B cell (primary cell): Measurements from ENCODE around the gene MFF. TPM values are rescaled to one million over a fixed set of nuclear protein-coding genes. Genes with fewer than 3 reads are reported as not detected.

Experiments
- ATAC-seq: fragments of 200-7000 bp; cut with Tn5 transposase; one replicate; pipeline ENCODE4 v1.10.0; 2021; ENCODE audit warnings: low read depth, mild to moderate bottlenecking, moderate number of reproducible peaks, moderate library complexity
- CTCF ChIA-PET: fragments of 350-600 bp; sonication (Branson Sonifier 250); formaldehyde crosslinking; loops from one replicate; lab custom pipeline; 2021; ENCODE audit warnings: antibody characterized with exemption, inconsistent platforms; lab: Charles Lee
- POLR2A ChIA-PET: fragments of 350-600 bp; sonication (Branson Sonifier 250); formaldehyde crosslinking; loops from one replicate; lab custom pipeline; 2021; ENCODE audit warnings: antibody characterized with exemption; lab: Charles Lee
- DNase-seq: peaks from one replicate; pipeline ENCODE4 v3.0.0; 2013
- H2AFZ ChIP-seq: 2 replicates; pipeline ENCODE4 v1.6.1; 2012; ENCODE audit warnings: mild to moderate bottlenecking, low read depth, low read length; ENCODE audit not compliant: insufficient read depth, poor library complexity, severe bottlenecking
- H3K27ac ChIP-seq, 2 donors: 1 replicate in 1 of 2; 2 replicates in 1 of 2; pipeline ENCODE4 v1.5.1; 2012 to 2013; ENCODE audit warnings: low read length in 2 of 2, mild to moderate bottlenecking in 2 of 2, moderate library complexity in 1 of 2
- H3K27me3 ChIP-seq, 4 experiments: fragments of 200-600 bp in 1 of 4; sonication (generic) in 1 of 4; replicated peaks in 1 of 4; 1 replicate in 2 of 4; 2 replicates in 2 of 4; pipeline versions ENCODE4 v1.6.1 to v1.7.0; 2013 to 2016; ENCODE audit warnings: low read length in 3 of 4, mild to moderate bottlenecking in 2 of 4, mixed read lengths in 1 of 4, moderate library complexity in 1 of 4; ENCODE audit not compliant: insufficient read depth in 4 of 4, control insufficient read depth in 3 of 4; ENCODE audit errors: control extremely low read depth in 1 of 4
- H3K36me3 ChIP-seq, 2 experiments: replicated peaks in 1 of 2; 1 replicate in 1 of 2; 2 replicates in 1 of 2; pipeline versions ENCODE4 v1.6.1 to v1.7.1; 2013; ENCODE audit warnings: low read length in 1 of 2; ENCODE audit not compliant: insufficient read depth in 2 of 2, control insufficient read depth in 1 of 2; ENCODE audit errors: control extremely low read depth in 1 of 2, extremely low read depth in 1 of 2
- H3K4me1 ChIP-seq, 2 donors: fragments of 200-600 bp in 1 of 2; sonication (generic) in 1 of 2; 1 replicate in 1 of 2; 2 replicates in 1 of 2; pipeline versions ENCODE4 v1.5.1 to v1.6.1; 2013 to 2017; ENCODE audit warnings: low read length in 2 of 2; ENCODE audit not compliant: control insufficient read depth in 2 of 2, insufficient read depth in 2 of 2
- H3K4me2 ChIP-seq: replicated peaks from 2 replicates; pipeline ENCODE3; 2012; ENCODE audit warnings: mild to moderate bottlenecking, low read depth, low read length; ENCODE audit not compliant: poor library complexity, severe bottlenecking
- H3K4me3 ChIP-seq, 5 experiments: fragments of 200-600 bp in 1 of 5; sonication (generic) in 1 of 5; 1 replicate in 3 of 5; 2 replicates in 2 of 5; pipeline versions ENCODE4 v1.5.1 to v1.7.0; 2011 to 2016; ENCODE audit warnings: low read length in 4 of 5, mild to moderate bottlenecking in 4 of 5, low read depth in 2 of 5, control low read depth in 1 of 5, moderate library complexity in 1 of 5; ENCODE audit not compliant: insufficient read depth in 1 of 5; ENCODE audit errors: control extremely low read depth in 1 of 5, extremely low read depth in 1 of 5
- H3K79me2 ChIP-seq: fragments of 200-600 bp; sonication (generic); one replicate; pipeline ENCODE4 v1.6.0; 2016; ENCODE audit warnings: low read length; ENCODE audit not compliant: control insufficient read depth, insufficient read depth
- H3K9ac ChIP-seq: fragments of 200-600 bp; sonication (generic); 2 replicates; pipeline ENCODE4 v1.6.1; 2017; ENCODE audit warnings: mild to moderate bottlenecking, low read length, moderate library complexity
- H3K9me3 ChIP-seq, 3 donors: one replicate each; pipeline versions ENCODE4 v1.6.1 to v1.7.1; 2013; ENCODE audit warnings: low read length in 2 of 3; ENCODE audit not compliant: control insufficient read depth in 2 of 3, insufficient read depth in 1 of 3; ENCODE audit errors: control extremely low read depth in 1 of 3
- H4K20me1 ChIP-seq: 2 replicates; pipeline ENCODE4 v1.6.0; 2012; ENCODE audit warnings: mild to moderate bottlenecking, low read length; ENCODE audit not compliant: insufficient read depth, control insufficient read depth, poor library complexity, severe bottlenecking
- H3K27ac Mint-ChIP-seq: one replicate; pipeline ENCODE4 v1.8.0; 2021; ENCODE audit warnings: mixed read lengths
- H3K27me3 Mint-ChIP-seq: one replicate; pipeline ENCODE4 v1.8.0; 2021; ENCODE audit warnings: mixed read lengths
- H3K4me1 Mint-ChIP-seq: one replicate; pipeline ENCODE4 v1.8.0; 2021; ENCODE audit warnings: mixed read lengths
- H3K4me3 Mint-ChIP-seq: one replicate; pipeline ENCODE4 v1.8.0; 2021; ENCODE audit warnings: mixed read lengths
- H3K9me3 Mint-ChIP-seq: one replicate; pipeline ENCODE4 v1.8.0; 2022; ENCODE audit warnings: mixed read lengths; ENCODE audit not compliant: insufficient read depth
- CTCF ChIP-seq: fragments of 200-600 bp; IDR thresholded peaks from one replicate; pipeline ENCODE4 v1.8.0; 2022; ENCODE audit warnings: antibody characterized with exemption, mild to moderate bottlenecking
- EZH2 ChIP-seq: IDR thresholded peaks from 2 replicates; pipeline ENCODE4 v1.6.1; 2012; ENCODE audit warnings: borderline replicate concordance, low read depth, mild to moderate bottlenecking, moderate library complexity, low read length; ENCODE audit not compliant: insufficient read depth, poor library complexity, severe bottlenecking
- WGBS: methylation state at CpG from one replicate; pipeline ENCODE4 v1.1.5; 2013; ENCODE audit warnings: missing lambda C conversion rate; ENCODE audit not compliant: insufficient coverage; 5-methylcytosine and 5-hydroxymethylcytosine counted together
- intact Hi-C: fragments of 100-400 bp; cut with micrococcal nuclease; formaldehyde crosslinking; loops from one replicate; pipeline ENCODE4 v1.10.0; 2022
- polyA plus RNA-seq: library from polyadenylated mRNA; depleted of rRNA; stranded (reverse); fragments of >200 nt; gene quantifications from 2 replicates; pipeline ENCODE4 v1.2.3, GENCODE V29; 2012
- total RNA-seq, 2 donors: library from RNA; stranded (reverse); fragments of 120-200 nt in 1 of 2; gene quantifications; 1 replicate in 1 of 2; 2 replicates in 1 of 2; pipeline versions ENCODE4 v1.2.3 to v1.2.4, GENCODE V29; 2013 to 2022

MFF gene
- total and polyA plus RNA-seq, 2 donors (not counting 1 experiment from before 2014, with no cell fraction given) = 55.0 to 70.4 TPM

GRCh38 chr2:227402959-227403358 is 77.9 kb downstream of the MFF start:
- H3K36me3 ChIP-seq = no peaks in the 10 kb centered on the region
- ATAC-seq (no peak), DNase-seq (no peak)
- H3K4me2 ChIP-seq = no peak overlapping the region
- H2AFZ ChIP-seq = no peak overlapping the region
- peaks cover 17 to 21% of the 10 kb centered on the region in 2 donors for H3K4me1 ChIP-seq
- CTCF ChIA-PET = no interaction called here
- Mint-ChIP-seq H3K4me1 (peaks cover 36% of the 10 kb centered on the region), H3K27ac (peak overlapping the region; percentile 53), H3K9me3 (no peaks in the 10 kb centered on the region), H3K4me3 (no peak overlapping the region), H3K27me3 (no peaks in the 10 kb centered on the region)
- POLR2A ChIA-PET = no interaction called here
- no peak overlapping the region for H3K27ac ChIP-seq
- 63% methylated on average over 3 of the region's 4 CpGs for WGBS
- no peak for TF ChIP-seq CTCF
- TF ChIP-seq EZH2 = no peak
- no peaks in the 10 kb centered on the region for H4K20me1 ChIP-seq
- H3K4me3 ChIP-seq = no peak overlapping the region
- H3K9ac ChIP-seq = no peak overlapping the region
- no peaks in the 10 kb centered on the region for H3K79me2 ChIP-seq
- intact Hi-C loops = no loop called here
- H3K27me3 ChIP-seq = no peaks in the 10 kb centered on the region
- H3K9me3 ChIP-seq = no peaks in the 10 kb centered on the region

- Histone ChIP-seq H3K27me3 (no peaks in the 10 kb centered on the region), H3K79me2 (no peaks in the 10 kb centered on the region), H3K27ac (peak overlapping the region; percentile 20 to 21), H3K4me1 (peaks cover 17 to 21% of the 10 kb centered on the region in 2 donors), H4K20me1 (no peaks in the 10 kb centered on the region), H3K9me3 (no peaks in the 10 kb centered on the region), H3K36me3 (no peaks in the 10 kb centered on the region), H3K4me3 (no peak overlapping the region), H3K9ac (no peak overlapping the region), H3K4me2 (peak overlapping the region; percentile 59), H2AFZ (peak overlapping the region; percentile 14)
- CTCF ChIA-PET = interaction anchor here (1.0 to 3.7 kb wide), 3 partner anchors 11 to 361 kb away, joined by 5 to 55 read pairs (median 10); no protein-coding TSS in a partner anchor
- intact Hi-C loops = no loop called here
- POLR2A ChIA-PET = interaction anchor here (0.6 to 0.7 kb wide), 3 partner anchors 12 to 47 kb away, joined by 3 to 7 read pairs (median 3); no protein-coding TSS in a partner anchor
- Mint-ChIP-seq H3K4me3 (peak overlapping the region; percentile 3), H3K9me3 (no peaks in the 10 kb centered on the region), H3K4me1 (peaks cover 33% of the 10 kb centered on the region), H3K27me3 (no peaks in the 10 kb centered on the region), H3K27ac (no peak overlapping the region)
- TF ChIP-seq CTCF (no peak), EZH2 (no peak)
- DNase-seq = peak; percentile 59
- no CpG with 5 or more reads among the region's 4 CpGs for WGBS
- peak; percentile 85 for ATAC-seq
These were observed 79.7 kb downstream of the MFF start for GRCh38 chr2:227404585-227405271.
